Body of pancreas (tissue), 4 donors: ENCODE measurements around the gene RAB13.

Experiments
- CTCF ChIP-seq, 7 experiments: fragments of 450-650 bp in 4 of 7; fragments of 200-600 bp in 3 of 7; sonication (generic) in 3 of 7; IDR thresholded peaks; one replicate each; pipeline ENCODE4 v1.5.1; 2016 to 2019; ENCODE audit warnings: antibody characterized with exemption in 7 of 7
- POLR2A ChIP-seq, 3 donors: fragments of 450-650 bp; IDR thresholded peaks; one replicate each; pipeline ENCODE4 v1.6.1; 2016; ENCODE audit warnings: antibody characterized with exemption in 3 of 3, mild to moderate bottlenecking in 2 of 3

- TF ChIP-seq CTCF (IDR thresholded peaks at IDR 0.05), result no peak
- TF ChIP-seq POLR2A (IDR thresholded peaks at IDR 0.05), result no peak
These were observed 35.0 kb downstream of the RAB13 start for GRCh38 chr1:153951183-153951582.
